ENCODE data around the gene ITGAX. TPM values are rescaled to one million over a fixed set of nuclear protein-coding genes. Genes with fewer than 3 reads are reported as not detected.

ITGAX gene
- total and polyA plus RNA-seq, 4 donors: 1.1 to 9.6 (median 1.9) TPM

DNA sequence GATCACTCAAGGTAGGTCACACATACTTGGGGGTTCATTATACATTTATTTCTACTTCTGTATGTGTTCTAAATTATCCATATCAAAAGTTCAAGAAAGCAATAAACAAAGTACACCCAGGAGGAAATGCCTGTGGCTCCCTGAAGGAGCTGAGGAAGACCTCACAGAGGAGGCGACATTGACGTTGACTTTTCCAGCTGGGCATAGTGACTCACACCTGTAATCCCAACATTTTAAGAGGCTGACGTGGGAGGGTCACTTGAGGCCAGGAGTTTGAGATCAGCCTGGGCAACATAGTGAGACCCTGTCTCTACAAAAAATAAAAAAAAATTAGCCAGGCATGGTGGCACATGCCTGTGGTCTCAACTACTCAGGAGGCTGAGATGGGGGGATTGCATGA is 54.5 kb downstream of the ITGAX start:
- no peak overlapping the region for H3K9ac ChIP-seq (ENCODE audit: low read depth in 1 of 2, low read length in 2 of 2)
- H3K27ac ChIP-seq (ENCODE audit: low read depth in 1 of 2, low read length in 2 of 2): no peak overlapping the region
- no peaks in the 10 kb centered on the region for H3K27me3 ChIP-seq (ENCODE audit: control insufficient read depth in 4 of 4, insufficient read depth in 4 of 4, low read length in 3 of 4)
- TF ChIP-seq RAD21 (IDR thresholded peaks at IDR 0.05): no peak
- no peaks in the 10 kb centered on the region for H3K4me1 ChIP-seq (ENCODE audit: control insufficient read depth in 4 of 4, insufficient read depth in 4 of 4, low read length in 3 of 4)
- WGBS: 76% methylated on average over 3 of the region's 3 CpGs
- no peaks in the 10 kb centered on the region for H3K9me3 ChIP-seq (ENCODE audit: control insufficient read depth in 4 of 4, low read length in 3 of 4)
- no peak overlapping the region for H3K4me3 ChIP-seq (ENCODE audit: low read depth in 1 of 3, low read length in 3 of 3)
- DNase-seq (ENCODE audit: low spot score): no peak
- H3K36me3 ChIP-seq (ENCODE audit: control insufficient read depth in 4 of 4, insufficient read depth in 3 of 4, low read depth in 1 of 4, low read length in 3 of 4): no peaks in the 10 kb centered on the region

GRCh38 chr16:31410082-31410481 is 55.1 kb downstream of the ITGAX start:
- WGBS: 83% methylated on average over 9 of the region's 9 CpGs
- H3K27ac ChIP-seq (ENCODE audit: low read depth in 1 of 2, low read length in 2 of 2): no peak overlapping the region
- H3K27me3 ChIP-seq (ENCODE audit: control insufficient read depth in 4 of 4, insufficient read depth in 4 of 4, low read length in 3 of 4): no peaks in the 10 kb centered on the region
- H3K9ac ChIP-seq (ENCODE audit: low read depth in 1 of 2, low read length in 2 of 2): no peak overlapping the region
- TF ChIP-seq SP1 (IDR thresholded peaks at IDR 0.05) (no peak), NR2F2 (IDR thresholded peaks at IDR 0.05) (no peak), RXRA (IDR thresholded peaks at IDR 0.05) (no peak), JUND (IDR thresholded peaks at IDR 0.05) (no peak), HNF4G (IDR thresholded peaks at IDR 0.05) (no peak)
- TF ChIP-seq, protein P1, sequence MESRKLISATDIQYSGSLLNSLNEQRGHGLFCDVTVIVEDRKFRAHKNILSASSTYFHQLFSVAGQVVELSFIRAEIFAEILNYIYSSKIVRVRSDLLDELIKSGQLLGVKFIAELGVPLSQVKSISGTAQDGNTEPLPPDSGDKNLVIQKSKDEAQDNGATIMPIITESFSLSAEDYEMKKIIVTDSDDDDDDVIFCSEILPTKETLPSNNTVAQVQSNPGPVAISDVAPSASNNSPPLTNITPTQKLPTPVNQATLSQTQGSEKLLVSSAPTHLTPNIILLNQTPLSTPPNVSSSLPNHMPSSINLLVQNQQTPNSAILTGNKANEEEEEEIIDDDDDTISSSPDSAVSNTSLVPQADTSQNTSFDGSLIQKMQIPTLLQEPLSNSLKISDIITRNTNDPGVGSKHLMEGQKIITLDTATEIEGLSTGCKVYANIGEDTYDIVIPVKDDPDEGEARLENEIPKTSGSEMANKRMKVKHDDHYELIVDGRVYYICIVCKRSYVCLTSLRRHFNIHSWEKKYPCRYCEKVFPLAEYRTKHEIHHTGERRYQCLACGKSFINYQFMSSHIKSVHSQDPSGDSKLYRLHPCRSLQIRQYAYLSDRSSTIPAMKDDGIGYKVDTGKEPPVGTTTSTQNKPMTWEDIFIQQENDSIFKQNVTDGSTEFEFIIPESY (IDR thresholded peaks at IDR 0.05): no peak
- TF ChIP-seq, protein P2, sequence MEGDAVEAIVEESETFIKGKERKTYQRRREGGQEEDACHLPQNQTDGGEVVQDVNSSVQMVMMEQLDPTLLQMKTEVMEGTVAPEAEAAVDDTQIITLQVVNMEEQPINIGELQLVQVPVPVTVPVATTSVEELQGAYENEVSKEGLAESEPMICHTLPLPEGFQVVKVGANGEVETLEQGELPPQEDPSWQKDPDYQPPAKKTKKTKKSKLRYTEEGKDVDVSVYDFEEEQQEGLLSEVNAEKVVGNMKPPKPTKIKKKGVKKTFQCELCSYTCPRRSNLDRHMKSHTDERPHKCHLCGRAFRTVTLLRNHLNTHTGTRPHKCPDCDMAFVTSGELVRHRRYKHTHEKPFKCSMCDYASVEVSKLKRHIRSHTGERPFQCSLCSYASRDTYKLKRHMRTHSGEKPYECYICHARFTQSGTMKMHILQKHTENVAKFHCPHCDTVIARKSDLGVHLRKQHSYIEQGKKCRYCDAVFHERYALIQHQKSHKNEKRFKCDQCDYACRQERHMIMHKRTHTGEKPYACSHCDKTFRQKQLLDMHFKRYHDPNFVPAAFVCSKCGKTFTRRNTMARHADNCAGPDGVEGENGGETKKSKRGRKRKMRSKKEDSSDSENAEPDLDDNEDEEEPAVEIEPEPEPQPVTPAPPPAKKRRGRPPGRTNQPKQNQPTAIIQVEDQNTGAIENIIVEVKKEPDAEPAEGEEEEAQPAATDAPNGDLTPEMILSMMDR (IDR thresholded peaks at IDR 0.05; ENCODE audit: low read depth, low read length, missing input control): no peak
- DNase-seq (ENCODE audit: low spot score): no peak
- no peak overlapping the region for H3K4me3 ChIP-seq (ENCODE audit: low read depth in 1 of 3, low read length in 3 of 3)
- no peaks in the 10 kb centered on the region for H3K4me1 ChIP-seq (ENCODE audit: control insufficient read depth in 4 of 4, insufficient read depth in 4 of 4, low read length in 3 of 4)
- no peaks in the 10 kb centered on the region for H3K36me3 ChIP-seq (ENCODE audit: control insufficient read depth in 4 of 4, insufficient read depth in 3 of 4, low read depth in 1 of 4, low read length in 3 of 4)
- H3K9me3 ChIP-seq (ENCODE audit: control insufficient read depth in 4 of 4, low read length in 3 of 4): no peaks in the 10 kb centered on the region

GRCh38 chr16:31411024-31411844 is 56.3 kb downstream of the ITGAX start:
- no peaks in the 10 kb centered on the region for H3K27me3 ChIP-seq (ENCODE audit: control insufficient read depth in 4 of 4, insufficient read depth in 4 of 4, low read length in 3 of 4)
- no peaks in the 10 kb centered on the region for H3K36me3 ChIP-seq (ENCODE audit: control insufficient read depth in 4 of 4, insufficient read depth in 3 of 4, low read depth in 1 of 4, low read length in 3 of 4)
- no peak overlapping the region for H3K4me3 ChIP-seq (ENCODE audit: low read depth in 1 of 3, low read length in 3 of 3)
- H3K27ac ChIP-seq (ENCODE audit: low read depth in 1 of 2, low read length in 2 of 2): no peak overlapping the region
- no peak for DNase-seq (ENCODE audit: low spot score)
- no peaks in the 10 kb centered on the region for H3K4me1 ChIP-seq (ENCODE audit: control insufficient read depth in 4 of 4, insufficient read depth in 4 of 4, low read length in 3 of 4)
- no peaks in the 10 kb centered on the region for H3K9me3 ChIP-seq (ENCODE audit: control insufficient read depth in 4 of 4, low read length in 3 of 4)
- H3K9ac ChIP-seq (ENCODE audit: low read depth in 1 of 2, low read length in 2 of 2): no peak overlapping the region
- WGBS: 87% methylated on average over 22 of the region's 22 CpGs
- TF ChIP-seq, protein P2 (IDR thresholded peaks at IDR 0.05; ENCODE audit: low read depth, low read length, missing input control): no peak
- TF ChIP-seq SP1 (IDR thresholded peaks at IDR 0.05): no peak
- TF ChIP-seq GABPA (IDR thresholded peaks at IDR 0.05 in 1 of 2, conservative IDR thresholded peaks at IDR 0.05 in 1 of 2): no peak
- TF ChIP-seq EGR1 (IDR thresholded peaks at IDR 0.05; ENCODE audit: low read depth in 2 of 2): no peak
- TF ChIP-seq RXRA (IDR thresholded peaks at IDR 0.05): no peak
- no peak for TF ChIP-seq HNF4A (conservative IDR thresholded peaks at IDR 0.05)
- no peak for TF ChIP-seq YY1 (IDR thresholded peaks at IDR 0.05)
- TF ChIP-seq, protein P1 (IDR thresholded peaks at IDR 0.05): no peak
- TF ChIP-seq RAD21 (IDR thresholded peaks at IDR 0.05): no peak
- TF ChIP-seq NR2F2 (IDR thresholded peaks at IDR 0.05): no peak
- TF ChIP-seq JUND (IDR thresholded peaks at IDR 0.05): no peak
- TF ChIP-seq MAX (IDR thresholded peaks at IDR 0.05): no peak

All from liver (tissue), 9 donors.